HG03025 (cell line): ENCODE results near the gene KEL.
"Not testable (repeated sequence)": the region's sequence is repeated elsewhere in the genome, so short reads cannot be mapped to it uniquely, and the experiment has no call there.

Source experiments
- ATAC-seq: cut with Tn5 transposase; IDR thresholded peaks from one replicate; pipeline ENCODE4 v1.9.1; 2021; ENCODE audit warnings: mild to moderate bottlenecking, moderate library complexity; ENCODE audit not compliant: unreplicated experiment, low FRiP score

The KEL gene

GRCh38 chr7:142961973-142962926 is at the start of gene KEL:
KEL (minus strand) TSS chr7:142962363; CDS start chr7:142962206, 157 bp downstream.
- no peak for ATAC-seq

GRCh38 chr7:143008007-143008901 is 46.1 kb upstream of the KEL start:
- ATAC-seq: peak; percentile 89

GRCh38 chr7:143005632-143006260 is 43.6 kb upstream of the KEL start:
- ATAC-seq: no peak

- ATAC-seq: peak; percentile 53
Measured at GRCh38 chr7:143003393-143004051, 41.4 kb upstream of the KEL start.

- no peak for ATAC-seq
Measured at GRCh38 chr7:143002898-143003297, 40.7 kb upstream of the KEL start.

DNA sequence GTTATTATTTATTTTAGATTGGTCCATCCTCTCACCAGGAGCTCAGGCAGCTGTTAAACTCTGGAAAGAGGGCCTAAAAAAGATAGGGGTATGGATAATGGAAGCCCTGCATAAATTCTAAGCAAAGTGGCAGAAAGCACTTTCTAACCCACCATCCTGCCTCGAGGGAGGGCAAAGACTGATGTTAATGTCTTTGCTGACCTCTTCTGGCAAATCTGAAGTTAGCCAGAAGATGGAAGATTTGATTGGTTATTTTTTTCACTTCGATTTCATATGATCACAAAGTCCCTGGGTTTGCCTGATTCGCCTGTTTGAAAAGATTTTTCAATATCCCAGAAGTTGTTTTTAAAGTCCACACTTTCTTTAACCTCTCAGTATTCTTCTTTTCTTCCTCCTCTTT is 39.9 kb upstream of the KEL start:
- ATAC-seq: no peak

DNA sequence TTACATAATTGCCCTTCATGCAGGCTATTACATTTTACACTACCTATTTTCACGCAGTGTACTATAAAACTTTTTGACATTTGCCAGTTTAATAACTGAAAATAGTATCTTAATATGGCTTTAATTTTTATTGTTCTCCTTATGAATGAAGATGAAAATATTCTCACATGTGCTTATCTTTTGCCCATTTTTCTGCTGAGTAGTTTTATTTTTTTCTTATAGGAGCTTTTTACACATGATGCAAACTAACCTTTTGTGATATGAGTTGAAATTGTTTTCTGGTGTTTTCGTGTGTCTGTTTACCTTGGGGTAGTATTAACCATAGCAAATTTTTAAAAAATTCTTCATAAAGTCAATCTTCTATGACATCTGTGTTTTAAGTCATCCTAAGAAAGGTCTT is 38.5 kb upstream of the KEL start:
- ATAC-seq: no peak

DNA sequence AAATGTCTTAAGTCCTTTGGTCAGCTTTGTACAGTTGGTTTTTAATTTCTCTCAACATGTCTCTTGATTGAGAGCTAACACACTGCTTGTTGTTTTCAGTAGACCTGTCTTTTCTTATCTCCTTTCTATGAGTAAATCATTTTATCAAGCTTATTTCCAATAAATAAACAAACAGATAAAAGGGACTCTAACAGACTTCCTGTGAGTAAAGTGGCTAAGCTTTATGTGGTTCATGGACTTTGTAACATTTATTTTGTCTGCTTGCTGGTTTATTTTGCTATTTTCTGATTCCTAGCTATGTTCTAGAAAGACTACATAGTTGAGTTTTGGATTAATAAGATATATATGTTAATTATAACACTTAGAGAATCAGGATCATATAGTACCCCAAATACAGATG is 37.6 kb upstream of the KEL start:
- ATAC-seq: no peak

DNA sequence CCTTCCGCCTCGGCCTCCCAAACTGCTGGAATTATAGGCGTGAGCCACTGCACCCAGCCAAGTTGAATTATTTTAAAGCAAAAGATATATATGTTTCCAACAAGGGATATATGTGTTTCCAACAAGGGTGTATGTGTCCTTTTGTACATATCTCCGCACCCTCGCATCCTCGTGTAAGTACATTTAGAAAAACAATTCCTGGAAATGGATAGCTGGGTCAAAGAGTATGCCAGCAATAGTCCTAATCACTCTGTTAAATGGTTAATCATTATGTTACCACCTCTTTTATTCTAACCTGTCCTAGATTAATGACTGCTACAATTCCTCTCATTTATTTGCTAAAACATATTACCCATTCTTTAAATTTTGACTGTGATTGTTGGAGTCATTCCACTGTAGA is 36.8 kb upstream of the KEL start:
- ATAC-seq: no peak

GRCh38 chr7:142997456-142997989 is 35.4 kb upstream of the KEL start:
- no peak for ATAC-seq

GRCh38 chr7:142992427-142992826 is 30.3 kb upstream of the KEL start:
- no peak for ATAC-seq

GRCh38 chr7:142984297-142984696 is 22.1 kb upstream of the KEL start:
- ATAC-seq: no peak

- ATAC-seq: no peak
Measured at GRCh38 chr7:142983825-142984224, 21.7 kb upstream of the KEL start.

DNA sequence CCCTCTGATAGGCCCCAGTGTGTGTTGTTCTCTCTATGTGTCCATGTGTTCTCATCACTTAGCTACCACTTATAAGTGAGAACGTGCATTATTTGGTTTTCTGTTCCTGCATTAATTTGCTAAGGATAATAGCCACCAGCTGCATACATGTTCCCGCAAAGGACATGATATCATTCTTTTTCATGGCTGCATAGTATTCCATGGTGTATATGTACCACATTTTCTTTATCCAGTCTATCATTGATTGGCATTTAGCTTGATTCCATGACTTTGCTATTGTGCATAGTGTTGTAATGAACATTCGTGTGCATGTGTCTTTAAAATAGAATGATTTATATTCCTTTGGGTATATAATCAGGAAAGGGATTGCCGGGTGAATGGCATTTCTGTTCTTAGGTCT is 16.2 kb upstream of the KEL start:
- not testable (repeated sequence) for ATAC-seq

GRCh38 chr7:142974626-142975025 is 12.5 kb upstream of the KEL start:
- no peak for ATAC-seq

GRCh38 chr7:142969183-142969582 is 7.0 kb upstream of the KEL start:
- ATAC-seq: no peak

DNA sequence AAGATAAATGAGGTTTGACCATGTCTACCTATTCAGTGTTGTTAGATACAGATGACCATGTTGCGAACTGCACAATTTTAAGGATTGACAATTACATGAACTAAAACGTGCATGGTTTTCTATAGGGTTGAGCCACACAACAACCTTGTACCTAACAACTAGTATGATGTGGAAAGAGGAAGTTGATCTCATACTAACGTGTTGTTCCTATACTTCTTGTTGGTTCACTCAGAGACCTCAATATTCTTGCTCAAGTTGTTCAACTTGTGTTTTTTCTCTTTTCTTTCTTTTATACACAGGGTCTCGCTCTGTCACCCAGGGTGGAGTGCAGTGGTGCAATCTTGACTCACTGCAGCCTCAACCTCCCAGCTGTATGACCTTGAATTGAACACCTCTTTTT is 6.1 kb upstream of the KEL start:
- ATAC-seq: no peak

DNA sequence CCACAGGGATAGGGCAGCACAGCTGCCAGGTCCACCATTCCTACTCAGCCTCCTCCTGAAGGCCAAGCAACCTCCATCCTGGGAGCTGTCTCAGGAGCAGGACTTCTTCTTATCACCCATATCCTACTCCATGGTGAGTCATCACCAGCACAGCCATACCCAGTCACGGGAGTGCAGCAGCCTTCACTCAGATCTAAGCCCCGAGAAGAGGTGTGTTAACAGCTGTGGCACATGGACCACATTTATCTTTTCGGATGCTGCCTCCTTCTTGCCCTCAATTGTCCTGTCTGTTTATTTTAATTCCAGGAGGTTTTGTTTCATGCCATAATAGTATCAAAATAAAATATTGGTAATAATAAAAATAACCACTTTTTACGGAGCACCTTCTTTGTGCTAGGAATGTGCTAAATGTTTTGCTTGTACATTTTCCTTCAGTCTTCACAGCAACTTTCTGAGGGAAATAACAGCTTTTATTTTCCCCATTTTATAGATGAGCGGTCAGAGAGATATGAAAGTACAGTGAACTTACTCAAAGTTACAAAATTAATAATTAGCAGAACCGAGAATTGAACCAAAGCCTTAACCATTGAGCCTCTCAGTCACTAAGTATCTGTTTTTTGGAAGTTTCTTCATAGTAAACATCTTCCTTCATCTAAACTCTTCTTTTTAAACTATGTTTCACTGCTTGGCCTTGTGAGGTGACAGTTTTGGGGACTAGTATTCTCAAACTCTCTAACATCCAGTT is 2.5 kb upstream of the KEL start:
- no peak for ATAC-seq

GRCh38 chr7:142963993-142964392 is 1.8 kb upstream of the KEL start:
- no peak for ATAC-seq
